Caco-2 (cell line): ENCODE data around the gene TRAPPC3. TPM values are rescaled to one million over a fixed set of nuclear protein-coding genes. Genes with fewer than 3 reads are reported as not detected.

Experiments
- BruUV-seq: library from RNA; stranded (reverse); fragments of 400-500 nt; replicated peaks from 2 replicates; lab custom pipeline; 2021; lab: Mats Ljungman, UMichigan
- CTCF ChIA-PET: fragments of 300-600 bp; sonication (Branson Sonifier 250); formaldehyde crosslinking; loops from one replicate; lab custom pipeline; 2022; ENCODE audit warnings: antibody characterized with exemption; lab: Charles Lee
- POLR2A ChIA-PET: fragments of 300-600 bp; sonication (Branson Sonifier 250); formaldehyde crosslinking; loops from one replicate; lab custom pipeline; 2022; ENCODE audit warnings: antibody characterized with exemption; lab: Charles Lee
- DNase-seq, 2 experiments: peaks; one replicate each; pipeline versions ENCODE4 v3.0.0 to v3.0.0-alpha.2; 2020 to 2022
- H3K27me3 ChIP-seq: replicated peaks from 2 replicates; pipeline ENCODE4 v1.6.0; 2011; ENCODE audit warnings: low read length; ENCODE audit not compliant: control insufficient read depth, insufficient read depth
- H3K36me3 ChIP-seq: 2 replicates; pipeline ENCODE4 v1.5.1; 2011; ENCODE audit warnings: low read length; ENCODE audit not compliant: control insufficient read depth, insufficient read depth
- H3K4me1 ChIP-seq: fragments of 250-450 bp; sonication (Bioruptor Pico); 2 replicates; pipeline ENCODE4 v1.5.1; 2020; ENCODE audit warnings: mild to moderate bottlenecking
- H3K4me3 ChIP-seq: 2 replicates; pipeline ENCODE4 v1.5.1; 2011; ENCODE audit warnings: low read depth, mild to moderate bottlenecking, control low read depth, low read length
- H3K9me3 ChIP-seq: fragments of 250-450 bp; sonication (Bioruptor Pico); 2 replicates; pipeline ENCODE4 v1.5.1; 2020; ENCODE audit warnings: mild to moderate bottlenecking, moderate library complexity
- H3K27ac Mint-ChIP-seq: one replicate; pipeline ENCODE4 v1.8.0; 2022; ENCODE audit warnings: mixed read lengths; ENCODE audit not compliant: unreplicated experiment
- H3K27me3 Mint-ChIP-seq: one replicate; pipeline ENCODE4 v1.8.0; 2022; ENCODE audit warnings: mixed read lengths; ENCODE audit not compliant: insufficient read depth, unreplicated experiment
- H3K36me3 Mint-ChIP-seq: one replicate; pipeline ENCODE4 v1.8.0; 2022; ENCODE audit warnings: mild to moderate bottlenecking, mixed read lengths; ENCODE audit not compliant: insufficient read depth, unreplicated experiment
- H3K4me1 Mint-ChIP-seq: one replicate; pipeline ENCODE4 v1.8.0; 2022; ENCODE audit warnings: low read depth, mixed read lengths; ENCODE audit not compliant: unreplicated experiment
- H3K4me3 Mint-ChIP-seq: one replicate; pipeline ENCODE4 v1.8.0; 2022; ENCODE audit warnings: mild to moderate bottlenecking, moderate library complexity, mixed read lengths; ENCODE audit not compliant: unreplicated experiment
- H3K9me3 Mint-ChIP-seq: one replicate; pipeline ENCODE4 v1.8.0; 2022; ENCODE audit warnings: mixed read lengths; ENCODE audit not compliant: unreplicated experiment
- CTCF ChIP-seq, 2 experiments: fragments of 200-600 bp in 1 of 2; IDR thresholded peaks; 1 replicate in 1 of 2; 2 replicates in 1 of 2; pipeline versions ENCODE4 v1.5.1 to v1.8.0; 2011 to 2022; ENCODE audit warnings: antibody characterized with exemption in 1 of 2, control low read depth in 1 of 2, inconsistent platforms in 1 of 2, low read depth in 1 of 2, low read length in 1 of 2, mild to moderate bottlenecking in 1 of 2, moderate library complexity in 1 of 2; ENCODE audit not compliant: insufficient read depth in 1 of 2, severe bottlenecking in 1 of 2, unreplicated experiment in 1 of 2
- intact Hi-C: fragments of 100-400 bp; cut with micrococcal nuclease; formaldehyde crosslinking; loops from one replicate; pipeline ENCODE4 v1.10.0; 2022; ENCODE audit not compliant: unreplicated experiment
- total RNA-seq: library from RNA; stranded (reverse); gene quantifications from 2 replicates; pipeline ENCODE4 v1.2.3, GENCODE V29; 2022

TRAPPC3 gene
- total RNA-seq, 1 experiment from 2014 or later = 35.4 TPM

GRCh38 chr1:36143424-36143823, 5.9 kb downstream of the TRAPPC3 start:
- BruUV-seq = no TSS peak
- Mint-ChIP-seq H3K27ac (no peak overlapping the region), H3K27me3 (no peaks in the 10 kb centered on the region), H3K4me1 (no peaks in the 10 kb centered on the region), H3K9me3 (no peaks in the 10 kb centered on the region), H3K36me3 (peaks cover 20% of the 10 kb centered on the region), H3K4me3 (no peak overlapping the region)
- Histone ChIP-seq H3K4me1 (no peaks in the 10 kb centered on the region), H3K27me3 (no peaks in the 10 kb centered on the region), H3K36me3 (no peaks in the 10 kb centered on the region), H3K9me3 (no peaks in the 10 kb centered on the region), H3K4me3 (no peak overlapping the region)
- no peak for TF ChIP-seq CTCF (IDR thresholded peaks at IDR 0.05; ENCODE audit: insufficient read depth in 1 of 2, low read depth in 1 of 2, low read length in 1 of 2, severe bottlenecking in 1 of 2, unreplicated experiment in 1 of 2)
- ChIA-PET POLR2A (no interaction called here), CTCF (no interaction called here)
- intact Hi-C loops = no loop called here
- DNase-seq = no peak

- Mint-ChIP-seq H3K9me3 (no peaks in the 10 kb centered on the region), H3K27me3 (no peaks in the 10 kb centered on the region), H3K4me1 (no peaks in the 10 kb centered on the region), H3K27ac (no peak overlapping the region), H3K36me3 (peaks cover 19% of the 10 kb centered on the region), H3K4me3 (no peak overlapping the region)
- no peak for TF ChIP-seq CTCF (IDR thresholded peaks at IDR 0.05; ENCODE audit: insufficient read depth in 1 of 2, low read depth in 1 of 2, low read length in 1 of 2, severe bottlenecking in 1 of 2, unreplicated experiment in 1 of 2)
- no peak for DNase-seq
- no peaks in the 10 kb centered on the region for H3K36me3 ChIP-seq
- ChIA-PET POLR2A (no interaction called here), CTCF (interaction anchor here (0.6 kb wide), 1 partner anchor 286 kb away, joined by 5 read pairs; no protein-coding TSS in a partner anchor)
- H3K4me3 ChIP-seq = no peak overlapping the region
- no peaks in the 10 kb centered on the region for H3K9me3 ChIP-seq
- intact Hi-C loops = no loop called here
- H3K27me3 ChIP-seq = no peaks in the 10 kb centered on the region
- BruUV-seq = no TSS peak
- no peaks in the 10 kb centered on the region for H3K4me1 ChIP-seq
Measured at GRCh38 chr1:36142121-36142520, 7.2 kb downstream of the TRAPPC3 start.

GRCh38 chr1:36139521-36139920, 9.8 kb downstream of the TRAPPC3 start:
- H3K27me3 ChIP-seq = no peaks in the 10 kb centered on the region
- Mint-ChIP-seq H3K4me3 (no peak overlapping the region), H3K4me1 (no peaks in the 10 kb centered on the region), H3K27me3 (no peaks in the 10 kb centered on the region), H3K36me3 (peaks cover 19% of the 10 kb centered on the region), H3K27ac (no peak overlapping the region), H3K9me3 (no peaks in the 10 kb centered on the region)
- CTCF ChIA-PET = no interaction called here
- DNase-seq = no peak
- no peaks in the 10 kb centered on the region for H3K4me1 ChIP-seq
- H3K4me3 ChIP-seq = no peak overlapping the region
- no peaks in the 10 kb centered on the region for H3K36me3 ChIP-seq
- intact Hi-C loops = no loop called here
- H3K9me3 ChIP-seq = no peaks in the 10 kb centered on the region
- no TSS peak for BruUV-seq
- TF ChIP-seq CTCF (IDR thresholded peaks at IDR 0.05; ENCODE audit: insufficient read depth in 1 of 2, low read depth in 1 of 2, low read length in 1 of 2, severe bottlenecking in 1 of 2, unreplicated experiment in 1 of 2) = no peak
- POLR2A ChIA-PET = no interaction called here
